Measurements from ENCODE around the gene LTBP4. TPM values are rescaled to one million over a fixed set of nuclear protein-coding genes. Genes with fewer than 3 reads are reported as not detected.

Gene LTBP4
- total and polyA plus RNA-seq, 2 of the 13 experiments (the other 11 are each of a cell fraction or from before 2014, with no cell fraction given): 0.86 to 2.3 TPM

DNA sequence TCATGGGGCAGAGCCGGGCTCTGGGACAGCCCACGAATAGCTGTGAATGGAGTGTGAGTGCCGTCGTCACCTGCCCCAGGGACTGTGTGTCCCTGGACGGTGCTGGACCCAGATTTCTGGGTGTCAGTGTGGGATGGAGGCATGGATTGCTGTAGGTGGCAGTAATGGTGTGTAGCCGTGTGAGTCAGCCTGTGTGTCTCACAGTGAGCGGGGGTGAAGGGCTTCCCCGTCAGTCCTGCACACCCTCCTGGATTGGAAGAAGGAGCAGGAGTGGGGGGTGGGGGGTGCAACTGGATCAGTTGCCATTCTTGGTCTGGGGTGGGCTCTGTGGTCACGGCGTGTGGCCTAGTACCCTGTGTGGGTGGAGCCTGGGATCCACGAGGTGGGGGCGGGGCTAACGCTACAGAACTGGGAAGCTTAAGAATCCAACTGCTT, 6.5 kb upstream of the LTBP4 start:
- WGBS (ENCODE audit: low lambda C conversion rate): 13% methylated on average over 13 of the region's 13 CpGs
- intact Hi-C loops (cut with micrococcal nuclease; ENCODE audit: unreplicated experiment) (loop anchor here (5.0 kb wide), 1 partner anchor 67 kb away; no protein-coding TSS in a partner anchor), in situ Hi-C loops (cut with HindIII; ENCODE audit: extremely low pct_ligation_motif_present, low pct_unique_long_range_greater_than_20kb) (no loop called here)
- ATAC-seq (peak; percentile 11; the same call in 1 of the 3 replicates), DNase-seq (ENCODE audit: low spot score) (no peak), FAIRE-seq (no peak)
- no peak overlapping the region for H2AFZ ChIP-seq (ENCODE audit: low read length)
- no peak overlapping the region; a peak in 1 of 6 replicates for H3K4me3 ChIP-seq (replicated peaks in 1 of 3; ENCODE audit: insufficient read depth in 1 of 3, low read depth in 2 of 3, low read length in 3 of 3)
- peak overlapping the region; percentile 5; the same call in 1 of the 2 replicates for H3K4me2 ChIP-seq (ENCODE audit: low read depth, low read length)
- CTCF ChIA-PET (ENCODE audit: low intra/inter-chr PET ratio, low total read pairs): no interaction called here
- no peaks in the 10 kb centered on the region for H3K79me2 ChIP-seq (ENCODE audit: insufficient read depth, low read length)
- no TSS peak for BruUV-seq (replicated peaks)
- no peaks in the 10 kb centered on the region for H3K36me3 ChIP-seq (replicated peaks in 1 of 2; ENCODE audit: control insufficient read depth in 1 of 2, insufficient read depth in 2 of 2, low read length in 2 of 2)
- H4K20me1 ChIP-seq (ENCODE audit: insufficient read depth, low read length): peaks cover 5% of the 10 kb centered on the region; the same call in 1 of the 2 replicates
- POLR2A ChIA-PET: interaction anchor here (0.7 kb wide), 2 partner anchors 9 to 24 kb away, joined by 3 read pairs; no protein-coding TSS in a partner anchor
- H3K9me3 ChIP-seq (ENCODE audit: low read length): no peaks in the 10 kb centered on the region
- H3K4me1 ChIP-seq (ENCODE audit: insufficient read depth, low read length): peaks cover 13% of the 10 kb centered on the region
- H3K9ac ChIP-seq (ENCODE audit: insufficient read depth, low read depth, low read length): no peak overlapping the region
- no peak overlapping the region for H3K27ac ChIP-seq (ENCODE audit: extremely low read length, insufficient read depth, low read length)
- H3K27me3 ChIP-seq (ENCODE audit: control insufficient read depth in 1 of 2, insufficient read depth in 2 of 2, low read length in 2 of 2): peaks cover 4 to 29% of the 10 kb centered on the region in 2 experiments; a peak in 3 of 5 replicates
- no peak for TF ChIP-seq ZC3H4 (CRISPR knock-in tag; IDR thresholded peaks at IDR 0.05; ENCODE audit: borderline replicate concordance)
- TF ChIP-seq BRF2 (CRISPR knock-in tag; IDR thresholded peaks at IDR 0.05): no peak
- no peak for TF ChIP-seq NCOR1 (IDR thresholded peaks at IDR 0.05; ENCODE audit: borderline replicate concordance, low read length)
- TF ChIP-seq HDAC6 (IDR thresholded peaks at IDR 0.05; ENCODE audit: low read depth, low read length): no peak
- TF ChIP-seq SIN3B (IDR thresholded peaks at IDR 0.05; ENCODE audit: low read length): no peak
- TF ChIP-seq SP2 (CRISPR knock-in tag; IDR thresholded peaks at IDR 0.05): no peak
- no peak for TF ChIP-seq DMAP1 (CRISPR knock-in tag; IDR thresholded peaks at IDR 0.05)
- TF ChIP-seq ZGPAT (CRISPR knock-in tag; IDR thresholded peaks at IDR 0.05): no peak
- no peak for TF ChIP-seq JUND (CRISPR knock-in tag; IDR thresholded peaks at IDR 0.05)
- TF ChIP-seq, protein P1, sequence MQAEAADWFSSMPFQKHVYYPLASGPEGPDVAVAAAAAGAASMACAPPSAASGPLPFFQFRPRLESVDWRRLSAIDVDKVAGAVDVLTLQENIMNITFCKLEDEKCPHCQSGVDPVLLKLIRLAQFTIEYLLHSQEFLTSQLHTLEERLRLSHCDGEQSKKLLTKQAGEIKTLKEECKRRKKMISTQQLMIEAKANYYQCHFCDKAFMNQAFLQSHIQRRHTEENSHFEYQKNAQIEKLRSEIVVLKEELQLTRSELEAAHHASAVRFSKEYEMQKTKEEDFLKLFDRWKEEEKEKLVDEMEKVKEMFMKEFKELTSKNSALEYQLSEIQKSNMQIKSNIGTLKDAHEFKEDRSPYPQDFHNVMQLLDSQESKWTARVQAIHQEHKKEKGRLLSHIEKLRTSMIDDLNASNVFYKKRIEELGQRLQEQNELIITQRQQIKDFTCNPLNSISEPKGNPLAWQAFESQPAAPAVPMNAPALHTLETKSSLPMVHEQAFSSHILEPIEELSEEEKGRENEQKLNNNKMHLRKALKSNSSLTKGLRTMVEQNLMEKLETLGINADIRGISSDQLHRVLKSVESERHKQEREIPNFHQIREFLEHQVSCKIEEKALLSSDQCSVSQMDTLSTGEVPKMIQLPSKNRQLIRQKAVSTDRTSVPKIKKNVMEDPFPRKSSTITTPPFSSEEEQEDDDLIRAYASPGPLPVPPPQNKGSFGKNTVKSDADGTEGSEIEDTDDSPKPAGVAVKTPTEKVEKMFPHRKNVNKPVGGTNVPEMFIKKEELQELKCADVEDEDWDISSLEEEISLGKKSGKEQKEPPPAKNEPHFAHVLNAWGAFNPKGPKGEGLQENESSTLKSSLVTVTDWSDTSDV (CRISPR knock-in tag; IDR thresholded peaks at IDR 0.05): no peak
- no peak for TF ChIP-seq GLI4 (CRISPR knock-in tag; IDR thresholded peaks at IDR 0.05; ENCODE audit: borderline replicate concordance)
- no peak for TF ChIP-seq KDM6A (CRISPR knock-in tag; IDR thresholded peaks at IDR 0.05; ENCODE audit: low read depth)
- TF ChIP-seq, protein P2, sequence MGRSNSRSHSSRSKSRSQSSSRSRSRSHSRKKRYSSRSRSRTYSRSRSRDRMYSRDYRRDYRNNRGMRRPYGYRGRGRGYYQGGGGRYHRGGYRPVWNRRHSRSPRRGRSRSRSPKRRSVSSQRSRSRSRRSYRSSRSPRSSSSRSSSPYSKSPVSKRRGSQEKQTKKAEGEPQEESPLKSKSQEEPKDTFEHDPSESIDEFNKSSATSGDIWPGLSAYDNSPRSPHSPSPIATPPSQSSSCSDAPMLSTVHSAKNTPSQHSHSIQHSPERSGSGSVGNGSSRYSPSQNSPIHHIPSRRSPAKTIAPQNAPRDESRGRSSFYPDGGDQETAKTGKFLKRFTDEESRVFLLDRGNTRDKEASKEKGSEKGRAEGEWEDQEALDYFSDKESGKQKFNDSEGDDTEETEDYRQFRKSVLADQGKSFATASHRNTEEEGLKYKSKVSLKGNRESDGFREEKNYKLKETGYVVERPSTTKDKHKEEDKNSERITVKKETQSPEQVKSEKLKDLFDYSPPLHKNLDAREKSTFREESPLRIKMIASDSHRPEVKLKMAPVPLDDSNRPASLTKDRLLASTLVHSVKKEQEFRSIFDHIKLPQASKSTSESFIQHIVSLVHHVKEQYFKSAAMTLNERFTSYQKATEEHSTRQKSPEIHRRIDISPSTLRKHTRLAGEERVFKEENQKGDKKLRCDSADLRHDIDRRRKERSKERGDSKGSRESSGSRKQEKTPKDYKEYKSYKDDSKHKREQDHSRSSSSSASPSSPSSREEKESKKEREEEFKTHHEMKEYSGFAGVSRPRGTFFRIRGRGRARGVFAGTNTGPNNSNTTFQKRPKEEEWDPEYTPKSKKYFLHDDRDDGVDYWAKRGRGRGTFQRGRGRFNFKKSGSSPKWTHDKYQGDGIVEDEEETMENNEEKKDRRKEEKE (IDR thresholded peaks at IDR 0.05): no peak
- TF ChIP-seq HCFC1 (IDR thresholded peaks at IDR 0.05; ENCODE audit: low read depth, low read length): no peak
- no peak for TF ChIP-seq DDIT3 (CRISPR knock-in tag; IDR thresholded peaks at IDR 0.05)
- TF ChIP-seq ZNF432 (CRISPR knock-in tag; IDR thresholded peaks at IDR 0.05; ENCODE audit: borderline replicate concordance): no peak
- no peak for TF ChIP-seq PHF8 (CRISPR knock-in tag; IDR thresholded peaks at IDR 0.05)
- TF ChIP-seq ZNF83 (CRISPR knock-in tag; IDR thresholded peaks at IDR 0.05; ENCODE audit: borderline replicate concordance): no peak

Measured in HepG2 (cell line).